D341Med (cell line): ENCODE measurements around the gene HRH3.

Source experiments
- DNase-seq: peaks from one replicate; pipeline ENCODE4 v3.0.0; 2012; ENCODE audit warnings: low spot score

HRH3 gene

GRCh38 chr20:62243906-62244515 is 23.9 kb upstream of the HRH3 start:
- no peak for DNase-seq

GRCh38 chr20:62243106-62243505 is 23.0 kb upstream of the HRH3 start:
- DNase-seq = no peak

GRCh38 chr20:62242176-62242575 is 22.1 kb upstream of the HRH3 start:
- DNase-seq = no peak

- DNase-seq = no peak
Measured at GRCh38 chr20:62241506-62241905, 21.4 kb upstream of the HRH3 start.

GRCh38 chr20:62240020-62240685 is 20.1 kb upstream of the HRH3 start:
- DNase-seq = no peak

GRCh38 chr20:62239278-62239879 is 19.3 kb upstream of the HRH3 start:
- no peak for DNase-seq

GRCh38 chr20:62238569-62239277 is 18.6 kb upstream of the HRH3 start:
- DNase-seq = no peak

GRCh38 chr20:62237801-62238568 is 17.9 kb upstream of the HRH3 start, which contains the start of gene OSBPL2:
TSS of gene OSBPL2 (plus strand) at chr20:62238521. CDS start at chr20:62256185, 17,664 bp downstream.
- peak; percentile 100 for DNase-seq

GRCh38 chr20:62237514-62237800 is 17.4 kb upstream of the HRH3 start:
- DNase-seq = no peak

GRCh38 chr20:62236766-62237513 is 16.9 kb upstream of the HRH3 start:
- DNase-seq = no peak

GRCh38 chr20:62236200-62236599 is 16.1 kb upstream of the HRH3 start:
- DNase-seq = no peak

GRCh38 chr20:62235777-62236157 is 15.7 kb upstream of the HRH3 start:
- DNase-seq = no peak

GRCh38 chr20:62235001-62235776 is 15.1 kb upstream of the HRH3 start:
- no peak for DNase-seq

- DNase-seq = no peak
Measured at GRCh38 chr20:62234339-62234738, 14.3 kb upstream of the HRH3 start.

GRCh38 chr20:62233684-62234083 is 13.6 kb upstream of the HRH3 start:
- no peak for DNase-seq

GRCh38 chr20:62232770-62233645 is 12.9 kb upstream of the HRH3 start:
- no peak for DNase-seq

- DNase-seq = no peak
Measured at GRCh38 chr20:62232194-62232593, 12.1 kb upstream of the HRH3 start.

GRCh38 chr20:62231292-62231691 is 11.2 kb upstream of the HRH3 start:
- no peak for DNase-seq

- DNase-seq = no peak
Measured at GRCh38 chr20:62230696-62231095, 10.6 kb upstream of the HRH3 start.

GRCh38 chr20:62230276-62230675 is 10.2 kb upstream of the HRH3 start:
- no peak for DNase-seq
